Muscle of arm (tissue), 14 donors: ENCODE measurements around the gene CEP350. TPM values are rescaled to one million over a fixed set of nuclear protein-coding genes. Genes with fewer than 3 reads are reported as not detected.

ENCODE experiments used
- DNase-seq: peaks from one replicate; pipeline ENCODE4 v3.0.0-alpha.2; 2013
- long read RNA-seq, 11 donors: transcript quantifications; one replicate each; lab custom pipeline, GENCODE V29; 2026
- polyA plus RNA-seq, 12 donors: library from polyadenylated mRNA; unstranded; fragments of 120-200 nt; gene quantifications; one replicate each; pipeline ENCODE4 v1.2.1, GENCODE V29; 2013; ENCODE audit not compliant: insufficient read length in 12 of 12

Gene CEP350
- polyA plus RNA-seq: 10 to 100 TPM in 11 of 12 donors, not detected in 1; 27.9 to 41.2 (median 33.8) TPM
- long read RNA-seq, donor 1, partial matches to known transcripts: 5 of 5 reads
- long read RNA-seq, donor 1, other reads (novel, unspliced or antisense): 0 of 5 reads
- long read RNA-seq, donor 2: 0 reads
- long read RNA-seq, donor 3, partial matches to known transcripts: 5 of 6 reads
- long read RNA-seq, donor 3, other reads (novel, unspliced or antisense): 0 of 6 reads
- long read RNA-seq, donor 4: 0 reads
- long read RNA-seq, donor 5, partial matches to known transcripts: 7 of 8 reads
- long read RNA-seq, donor 5, other reads (novel, unspliced or antisense): 0 of 8 reads
- long read RNA-seq, donor 6: 0 reads
- long read RNA-seq, donor 7: 0 reads
- long read RNA-seq, donor 8, partial matches to known transcripts: 0 of 1 reads
- long read RNA-seq, donor 8, other reads (novel, unspliced or antisense): 0 of 1 reads
- long read RNA-seq, donor 9: 0 reads
- long read RNA-seq, donor 10, partial matches to known transcripts: 9 of 9 reads
- long read RNA-seq, donor 10, other reads (novel, unspliced or antisense): 0 of 9 reads
- long read RNA-seq, donor 11, partial matches to known transcripts: 0 of 1 reads
- long read RNA-seq, donor 11, other reads (novel, unspliced or antisense): 0 of 1 reads

- DNase-seq: peak; percentile 99
Observed at GRCh38 chr1:179954493-179955286, at the start of gene CEP350. Gene CEP350, plus strand, starts transcription at chr1:179954810. Its CDS starts 31,372 bp downstream, at chr1:179986182.

GRCh38 chr1:179910934-179911333, 43.7 kb upstream of the CEP350 start:
- DNase-seq: no peak

GRCh38 chr1:179911812-179912211, 42.8 kb upstream of the CEP350 start:
- DNase-seq: no peak

GRCh38 chr1:179917601-179918429, 36.8 kb upstream of the CEP350 start:
- no peak for DNase-seq

- DNase-seq: no peak
Observed at GRCh38 chr1:179921472-179921871, 33.1 kb upstream of the CEP350 start.

- no peak for DNase-seq
Observed at GRCh38 chr1:179921981-179922872, 32.4 kb upstream of the CEP350 start.

GRCh38 chr1:179923029-179923428, 31.6 kb upstream of the CEP350 start:
- no peak for DNase-seq

GRCh38 chr1:179924268-179924667, 30.3 kb upstream of the CEP350 start:
- no peak for DNase-seq

- DNase-seq: no peak
Observed at GRCh38 chr1:179925302-179925701, 29.3 kb upstream of the CEP350 start.

GRCh38 chr1:179925922-179926849, 28.4 kb upstream of the CEP350 start:
- DNase-seq: no peak

- no peak for DNase-seq
Observed at GRCh38 chr1:179926850-179927205, 27.8 kb upstream of the CEP350 start.

- DNase-seq: no peak
Observed at GRCh38 chr1:179929955-179930798, 24.4 kb upstream of the CEP350 start.

GRCh38 chr1:179930867-179931266, 23.7 kb upstream of the CEP350 start:
- DNase-seq: no peak

- no peak for DNase-seq
Observed at GRCh38 chr1:179933219-179933618, 21.4 kb upstream of the CEP350 start.

GRCh38 chr1:179935909-179936496, 18.6 kb upstream of the CEP350 start:
- no peak for DNase-seq

- DNase-seq: no peak
Observed at GRCh38 chr1:179937668-179938254, 16.8 kb upstream of the CEP350 start.

- no peak for DNase-seq
Observed at GRCh38 chr1:179938752-179939151, 15.9 kb upstream of the CEP350 start.

GRCh38 chr1:179939941-179940340, 14.7 kb upstream of the CEP350 start:
- no peak for DNase-seq
